HK-2 (cell line): ENCODE measurements around the gene SAPCD1.
"Not testable (repeated sequence)": the region's sequence is repeated elsewhere in the genome, so short reads cannot be mapped to it uniquely, and the experiment has no call there.

Experiments used
- DNase-seq: peaks from one replicate; pipeline ENCODE4 v3.0.0-alpha.2; 2018; ENCODE audit not compliant: unreplicated experiment

The SAPCD1 gene

GRCh38 chr6:31799781-31800180 is 37.3 kb downstream of the SAPCD1 start:
- no peak for DNase-seq

GRCh38 chr6:31801031-31801927 is 38.8 kb downstream of the SAPCD1 start:
- DNase-seq = not testable (repeated sequence)

GRCh38 chr6:31805939-31806469 is 43.5 kb downstream of the SAPCD1 start:
- DNase-seq = no peak

- DNase-seq = peak; percentile 97
Measured at GRCh38 chr6:31806470-31807272, 44.2 kb downstream of the SAPCD1 start, which contains the start of gene LSM2. Gene LSM2 (minus strand): TSS chr6:31806966. CDS start chr6:31806757, 209 bp downstream.

GRCh38 chr6:31808599-31808998 is 46.1 kb downstream of the SAPCD1 start:
- not testable (repeated sequence) for DNase-seq

GRCh38 chr6:31811645-31812044 is 49.2 kb downstream of the SAPCD1 start:
- DNase-seq = no peak

GRCh38 chr6:31813465-31813849 is 51.0 kb downstream of the SAPCD1 start:
- DNase-seq = no peak
